Vagina (tissue), 2 donors: ENCODE results near the gene PDE4D.

Source experiments
- CTCF ChIP-seq, 3 experiments: fragments of 450-650 bp in 2 of 3; fragments of 200-600 bp in 1 of 3; sonication (generic) in 1 of 3; IDR thresholded peaks; one replicate each; pipeline ENCODE4 v1.5.1; 2017 to 2019; ENCODE audit warnings: antibody characterized with exemption in 3 of 3, mild to moderate bottlenecking in 2 of 3, moderate library complexity in 2 of 3
- POLR2AphosphoS5 ChIP-seq, 2 donors: sonication (generic); formaldehyde crosslinking; IDR thresholded peaks; one replicate each; pipeline ENCODE4 v1.9.0; 2017; ENCODE audit warnings: antibody characterized with exemption in 2 of 2, mild to moderate bottlenecking in 2 of 2, low read depth in 1 of 2; ENCODE audit not compliant: insufficient read depth in 1 of 2

DNA sequence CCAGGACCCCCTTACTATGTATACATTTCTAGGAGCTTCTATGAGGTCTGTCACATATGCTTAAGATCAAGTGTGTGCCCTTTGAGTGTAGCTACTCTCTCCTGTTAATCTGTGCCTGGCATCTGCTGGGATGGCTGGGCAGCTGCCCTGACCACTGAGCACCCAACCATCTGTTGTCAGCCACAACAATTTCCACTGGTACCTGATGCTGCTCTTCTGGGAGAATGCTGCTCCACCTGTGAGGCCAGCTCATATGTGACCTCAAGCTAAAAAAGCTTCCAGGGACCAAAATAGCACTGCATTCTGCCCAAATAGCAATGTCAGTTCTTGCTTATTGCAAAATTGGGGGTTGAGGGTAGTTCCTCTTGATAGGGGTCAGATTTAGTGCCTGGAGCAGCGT lies 715.0 kb downstream of the PDE4D start:
- TF ChIP-seq CTCF (IDR thresholded peaks at IDR 0.05) = no peak
- TF ChIP-seq POLR2AphosphoS5 (IDR thresholded peaks at IDR 0.05; ENCODE audit: insufficient read depth in 1 of 2, low read depth in 1 of 2) = no peak
